LHCN-M2 (cell line): ENCODE data around the gene VAV1. TPM values are rescaled to one million over a fixed set of nuclear protein-coding genes. Genes with fewer than 3 reads are reported as not detected.
"Not testable (repeated sequence)": the region's sequence is repeated elsewhere in the genome, so short reads cannot be mapped to it uniquely, and the experiment has no call there.

Experiments
- DNase-seq: peaks from one replicate; pipeline ENCODE4 v3.0.0-alpha.2; 2012; ENCODE audit warnings: low read depth
- total RNA-seq: library from RNA; depleted of rRNA; stranded (reverse); fragments of >200 nt; gene quantifications from 2 replicates; pipeline ENCODE4 v1.2.3, GENCODE V29; 2014

VAV1 gene
- total RNA-seq, 1 experiment from 2014 or later: not detected

GRCh38 chr19:6787393-6787792 is 14.9 kb downstream of the VAV1 start:
- DNase-seq: no peak

DNA sequence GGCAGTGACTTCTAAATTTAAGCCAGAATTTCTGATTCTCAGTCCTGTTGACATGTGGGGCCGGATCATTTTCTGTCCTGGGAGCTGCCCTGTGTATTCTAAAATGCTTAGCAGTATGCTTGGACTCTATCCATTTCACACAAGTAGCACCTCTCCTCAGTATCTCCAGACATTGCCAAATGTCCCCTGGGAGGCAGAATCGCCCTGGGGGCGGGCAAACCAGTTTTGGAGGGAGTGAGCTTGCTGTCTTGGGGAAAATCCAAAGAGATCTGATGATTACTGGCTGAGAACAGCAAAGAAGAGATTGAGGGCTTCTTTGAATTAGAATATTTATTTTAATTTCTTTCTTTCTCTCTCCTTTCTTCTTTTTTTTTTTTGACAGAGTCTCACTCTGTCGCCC is 16.4 kb downstream of the VAV1 start:
- DNase-seq: no peak

DNA sequence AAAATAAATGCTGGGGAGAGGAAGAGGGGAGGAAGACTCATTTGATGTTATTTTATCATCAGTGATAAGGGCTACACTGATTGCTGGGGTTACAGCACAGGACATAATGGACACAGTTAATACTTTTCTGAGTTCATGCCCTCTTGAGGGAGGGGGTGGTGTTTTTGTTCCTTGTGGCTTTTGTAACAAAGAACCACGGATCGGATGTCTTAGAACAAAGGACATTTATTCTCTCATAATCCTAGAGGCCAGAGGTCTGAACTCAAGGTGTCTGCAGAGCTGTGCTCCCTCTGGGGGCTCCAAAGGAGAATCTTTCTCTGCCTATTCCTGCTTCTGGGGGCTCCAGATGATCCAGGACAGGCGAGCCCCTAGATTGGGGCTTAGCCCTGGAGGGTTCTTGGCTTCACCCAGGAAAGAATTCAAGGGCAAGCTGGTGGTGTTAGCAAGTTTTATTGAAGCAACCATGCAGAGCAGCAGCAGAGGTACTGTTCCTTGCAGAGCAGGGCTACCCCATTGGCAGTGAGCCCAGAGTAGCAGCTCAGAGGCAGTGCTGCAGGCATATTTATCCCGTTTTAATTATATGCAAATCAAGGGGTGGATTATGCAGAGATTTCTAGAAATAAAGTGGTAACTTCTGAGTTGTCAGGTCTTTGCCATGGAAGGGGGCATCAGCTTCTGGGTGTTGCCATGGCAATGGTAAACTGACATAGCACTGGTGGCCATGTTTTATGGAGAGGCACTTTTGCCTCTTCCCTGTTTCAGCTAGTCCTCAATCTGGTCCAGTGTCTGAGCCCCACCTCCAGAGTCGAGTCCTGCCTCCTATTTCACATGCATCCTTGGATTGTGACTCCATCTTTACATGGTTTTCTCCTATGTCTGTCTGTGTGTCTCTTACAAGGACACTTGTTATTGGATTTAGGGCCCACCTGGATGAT is 18.0 kb downstream of the VAV1 start:
- no peak for DNase-seq

DNA sequence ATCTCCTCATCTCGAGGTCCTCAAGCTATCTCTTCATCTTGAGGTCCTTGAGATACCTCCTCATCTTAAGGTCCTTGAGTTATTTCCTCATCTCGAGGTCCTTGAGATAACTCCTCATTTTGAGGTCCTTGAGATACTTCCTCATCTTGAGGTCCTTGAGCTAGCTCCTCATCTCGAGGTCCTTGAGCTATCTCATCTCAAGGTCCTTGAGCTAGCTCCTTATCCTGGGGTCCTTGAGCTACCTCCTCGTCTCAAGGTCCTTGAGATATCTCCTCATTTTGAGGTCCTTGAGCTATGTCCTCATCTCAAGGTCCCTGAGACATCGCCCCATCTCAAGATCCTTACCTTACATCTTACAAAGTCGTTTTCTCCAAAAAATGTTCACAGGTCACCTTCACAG is 18.7 kb downstream of the VAV1 start:
- DNase-seq: no peak

- DNase-seq: no peak
These were observed 20.9 kb downstream of the VAV1 start for GRCh38 chr19:6793411-6793810.

- DNase-seq: no peak
These were observed 21.5 kb downstream of the VAV1 start for GRCh38 chr19:6793973-6794372.

DNA sequence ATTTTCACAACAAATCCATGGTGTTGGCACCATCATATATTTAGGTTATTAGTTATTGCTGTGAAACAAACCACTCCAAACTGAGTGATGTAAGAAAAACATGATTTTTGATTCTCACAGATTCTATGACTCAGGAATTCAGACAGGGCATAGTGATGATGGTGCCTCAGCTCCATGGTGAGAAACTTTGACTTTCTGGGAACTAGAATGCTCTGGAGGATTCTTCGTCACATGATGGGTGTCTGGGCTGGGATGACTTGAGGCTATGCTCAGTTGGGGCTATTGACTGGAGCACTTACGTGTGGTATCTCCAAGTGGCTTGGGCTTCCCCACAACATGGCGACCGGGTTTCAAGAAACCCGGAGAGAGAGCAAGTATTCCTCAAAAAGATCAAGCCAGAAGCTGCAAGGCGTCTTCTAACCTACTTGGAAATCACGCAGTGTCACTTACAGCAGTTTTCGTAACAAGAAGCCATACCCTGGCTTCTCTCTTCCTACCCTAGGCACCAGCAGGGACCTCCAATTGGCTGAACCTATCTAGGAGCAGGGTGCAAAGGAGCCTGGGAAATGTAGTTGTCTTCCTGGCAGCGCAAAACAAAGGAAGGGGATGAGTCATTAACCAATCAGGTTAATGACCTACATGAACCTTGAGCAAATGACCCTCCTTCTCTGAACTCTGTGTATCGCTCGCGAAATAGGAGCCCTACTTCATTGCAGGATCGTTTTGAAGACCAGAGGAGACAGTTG is 22.4 kb downstream of the VAV1 start:
- DNase-seq: no peak

- no peak for DNase-seq
These were observed 23.8 kb downstream of the VAV1 start for GRCh38 chr19:6796278-6796677.

- no peak for DNase-seq
These were observed 25.1 kb downstream of the VAV1 start for GRCh38 chr19:6797646-6798045.

- DNase-seq: not testable (repeated sequence)
These were observed 27.8 kb downstream of the VAV1 start for GRCh38 chr19:6800160-6800790.

DNA sequence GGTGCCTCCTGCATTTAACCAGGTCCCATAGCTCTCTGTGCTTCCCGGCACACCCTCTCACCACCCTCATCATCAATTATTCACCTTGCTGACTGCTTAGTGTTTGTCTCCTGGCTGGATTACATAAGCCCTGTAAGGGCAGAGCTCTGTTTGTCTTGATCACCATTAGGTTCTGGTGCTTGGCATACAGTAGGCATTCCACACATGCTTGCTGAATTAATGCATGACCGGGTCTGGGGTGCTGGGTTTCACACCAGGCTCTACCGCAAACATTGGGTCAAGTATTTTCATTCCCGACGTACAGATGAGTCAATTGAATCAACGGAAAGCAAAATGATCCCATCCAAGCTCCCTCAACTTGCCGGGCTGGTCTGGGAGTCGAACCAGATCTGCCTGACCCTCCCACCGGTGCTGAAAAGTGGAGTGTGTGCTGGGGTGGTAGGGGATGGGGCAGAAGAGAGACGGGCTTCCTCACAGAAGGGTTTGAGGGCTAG is 28.5 kb downstream of the VAV1 start:
- DNase-seq: peak; percentile 20

GRCh38 chr19:6801485-6802086 is 29.1 kb downstream of the VAV1 start:
- DNase-seq: no peak

GRCh38 chr19:6802336-6803035 is 30.0 kb downstream of the VAV1 start:
- no peak for DNase-seq

DNA sequence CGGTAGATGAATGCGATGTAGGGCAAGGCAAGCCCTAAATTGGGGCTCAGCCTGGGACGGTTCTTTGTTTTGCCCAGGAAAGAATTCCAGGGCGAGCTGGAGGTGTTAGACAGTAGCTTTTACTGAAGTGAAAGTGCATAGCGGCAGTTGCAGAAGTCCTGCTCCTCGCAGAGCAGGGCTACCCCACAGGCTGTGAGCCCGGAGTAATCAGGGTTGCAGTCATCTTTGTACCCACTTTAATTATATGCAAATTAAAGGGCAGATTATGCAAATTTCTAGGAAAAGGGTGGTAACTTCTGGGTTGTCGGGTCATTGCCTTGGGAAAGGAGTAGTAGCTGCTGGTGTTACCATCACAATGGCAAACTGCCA is 30.5 kb downstream of the VAV1 start:
- no peak for DNase-seq

- DNase-seq: no peak
These were observed 34.0 kb downstream of the VAV1 start for GRCh38 chr19:6806488-6806887.

DNA sequence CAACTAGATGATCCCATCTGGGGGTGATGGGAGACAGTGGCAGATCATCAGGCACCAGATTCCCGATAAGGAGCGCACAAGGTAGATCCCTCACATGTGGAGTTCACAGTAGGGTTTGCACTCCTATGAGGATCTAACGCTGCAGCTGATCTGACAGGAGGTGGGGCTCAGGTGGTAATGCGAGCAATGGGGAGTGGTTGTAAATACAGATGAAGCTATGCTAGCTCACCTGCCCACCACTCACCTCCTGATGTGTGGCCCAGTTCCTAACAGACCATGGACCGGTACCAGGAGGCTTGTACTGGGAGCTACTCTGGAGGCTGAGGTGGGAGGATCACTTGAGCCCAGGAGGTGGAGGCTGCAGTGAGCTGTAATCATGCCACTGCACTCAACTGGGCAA is 34.8 kb downstream of the VAV1 start:
- no peak for DNase-seq

- no peak for DNase-seq
These were observed 36.0 kb downstream of the VAV1 start for GRCh38 chr19:6808494-6808893.

GRCh38 chr19:6809262-6809661 is 36.8 kb downstream of the VAV1 start:
- no peak for DNase-seq

DNA sequence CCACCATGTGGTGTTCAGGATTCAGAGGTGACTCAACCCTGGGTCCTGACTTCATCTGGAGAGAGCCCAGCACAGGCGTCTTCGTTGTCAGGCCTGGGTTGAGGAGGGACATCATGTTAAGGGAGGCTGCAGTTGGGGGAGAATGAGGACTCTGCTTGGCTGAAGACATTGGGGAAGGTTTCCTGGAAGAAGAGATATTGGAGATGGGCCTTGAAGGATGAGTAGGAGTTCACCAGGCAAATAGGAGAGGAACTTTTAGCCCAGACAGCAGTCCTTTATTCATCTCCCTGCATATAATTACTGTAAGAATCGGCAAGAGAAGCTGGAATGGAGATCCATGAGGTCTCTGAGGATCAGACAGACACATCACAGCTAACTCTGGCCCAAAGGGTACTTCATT is 38.9 kb downstream of the VAV1 start:
- no peak for DNase-seq

DNA sequence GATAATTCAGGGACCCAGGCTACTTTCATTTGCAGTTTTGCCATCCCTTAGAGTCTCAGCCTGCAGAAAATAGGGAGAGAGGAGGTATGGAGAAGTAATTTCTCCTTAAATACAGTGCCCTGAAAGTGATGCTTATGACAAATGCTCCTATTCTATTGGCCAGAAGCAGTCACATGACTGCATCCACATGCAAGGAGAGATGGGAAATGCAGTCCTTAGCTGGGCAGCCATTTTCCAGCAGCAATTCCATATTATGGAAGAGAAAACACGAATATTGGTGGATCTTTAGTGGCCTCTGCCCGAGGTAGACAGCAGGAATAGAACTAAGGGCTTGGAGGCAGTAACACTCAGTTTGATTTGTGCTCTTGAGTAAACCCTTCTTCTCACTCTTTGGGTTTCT is 39.4 kb downstream of the VAV1 start:
- peak; percentile 67 for DNase-seq

- no peak for DNase-seq
These were observed 40.1 kb downstream of the VAV1 start for GRCh38 chr19:6812612-6813011.
